T-helper 2 cell treated with Interferon-gamma antibody and Interleukin-4, amounts not matched to agents 100 ng/mL and 5 ng/mL, for 36 hours (primary cell): ENCODE results near the gene RBM24. TPM values are rescaled to one million over a fixed set of nuclear protein-coding genes. Genes with fewer than 3 reads are reported as not detected.
"Not testable (repeated sequence)": the region's sequence is repeated elsewhere in the genome, so short reads cannot be mapped to it uniquely, and the experiment has no call there.

Experiments
- intact Hi-C: fragments of 100-400 bp; cut with micrococcal nuclease; formaldehyde crosslinking; loops from one replicate; pipeline ENCODE4 v1.15.1; 2023
- total RNA-seq: library from RNA; stranded (reverse); gene quantifications from 2 replicates; pipeline ENCODE4 v1.2.3, GENCODE V29; 2022

Gene RBM24
- total RNA-seq, 1 donor from 2014 or later, result not detected

GRCh38 chr6:17291778-17292177, 10.6 kb downstream of the RBM24 start:
- intact Hi-C loops, result no loop called here

- intact Hi-C loops, result no loop called here
These were observed 11.5 kb downstream of the RBM24 start for GRCh38 chr6:17292600-17293133.

GRCh38 chr6:17293395-17293794, 12.2 kb downstream of the RBM24 start:
- intact Hi-C loops, result no loop called here

- intact Hi-C loops, result no loop called here
These were observed 16.3 kb downstream of the RBM24 start for GRCh38 chr6:17297271-17298080.

- intact Hi-C loops, result no loop called here
These were observed 17.1 kb downstream of the RBM24 start for GRCh38 chr6:17298257-17298656.

GRCh38 chr6:17299222-17299621, 18.1 kb downstream of the RBM24 start:
- intact Hi-C loops, result no loop called here

GRCh38 chr6:17299750-17300149, 18.6 kb downstream of the RBM24 start:
- intact Hi-C loops, result no loop called here

GRCh38 chr6:17300637-17301036, 19.5 kb downstream of the RBM24 start:
- intact Hi-C loops, result no loop called here

- intact Hi-C loops, result no loop called here
These were observed 22.3 kb downstream of the RBM24 start for GRCh38 chr6:17303444-17303843.

GRCh38 chr6:17305219-17306001, 24.2 kb downstream of the RBM24 start:
- intact Hi-C loops, result no loop called here

GRCh38 chr6:17311595-17312311, 30.6 kb downstream of the RBM24 start:
- intact Hi-C loops, result no loop called here

- intact Hi-C loops, result not testable (repeated sequence)
These were observed 32.1 kb downstream of the RBM24 start for GRCh38 chr6:17313238-17313637.

- intact Hi-C loops, result no loop called here
These were observed 32.8 kb downstream of the RBM24 start for GRCh38 chr6:17313971-17314370.

- intact Hi-C loops, result no loop called here
These were observed 34.1 kb downstream of the RBM24 start for GRCh38 chr6:17315262-17315661.

- intact Hi-C loops, result no loop called here
These were observed 37.4 kb downstream of the RBM24 start for GRCh38 chr6:17318435-17319165.

GRCh38 chr6:17320266-17320665, 39.1 kb downstream of the RBM24 start:
- intact Hi-C loops, result not testable (repeated sequence)

- intact Hi-C loops, result no loop called here
These were observed 50.1 kb downstream of the RBM24 start for GRCh38 chr6:17331238-17331637.

GRCh38 chr6:17334265-17334664, 53.1 kb downstream of the RBM24 start:
- intact Hi-C loops, result no loop called here

GRCh38 chr6:17336425-17336824, 55.3 kb downstream of the RBM24 start:
- intact Hi-C loops, result no loop called here

- intact Hi-C loops, result no loop called here
These were observed 58.1 kb downstream of the RBM24 start for GRCh38 chr6:17339308-17339670.
